GM12891 (cell line): Measurements from ENCODE around the gene MAGEB4.

Experiments
- POLR2A ChIP-seq: IDR thresholded peaks from 2 replicates; pipeline ENCODE4 v1.6.1; 2011; ENCODE audit warnings: low read depth, low read length, control low read depth
- POLR2AphosphoS5 ChIP-seq: IDR thresholded peaks from 2 replicates; pipeline ENCODE4 v1.6.1; 2011; ENCODE audit warnings: low read depth, low read length, control low read depth
- TAF1 ChIP-seq: IDR thresholded peaks from 2 replicates; pipeline ENCODE4 v1.6.1; 2011; ENCODE audit warnings: low read depth, low read length, control low read depth

GRCh38 chrX:30228526-30228925 is 13.3 kb upstream of the MAGEB4 start:
- TF ChIP-seq POLR2A (no peak), TAF1 (no peak), POLR2AphosphoS5 (no peak)
